ENCODE data around the gene PADI6.

PADI6 gene

DNA sequence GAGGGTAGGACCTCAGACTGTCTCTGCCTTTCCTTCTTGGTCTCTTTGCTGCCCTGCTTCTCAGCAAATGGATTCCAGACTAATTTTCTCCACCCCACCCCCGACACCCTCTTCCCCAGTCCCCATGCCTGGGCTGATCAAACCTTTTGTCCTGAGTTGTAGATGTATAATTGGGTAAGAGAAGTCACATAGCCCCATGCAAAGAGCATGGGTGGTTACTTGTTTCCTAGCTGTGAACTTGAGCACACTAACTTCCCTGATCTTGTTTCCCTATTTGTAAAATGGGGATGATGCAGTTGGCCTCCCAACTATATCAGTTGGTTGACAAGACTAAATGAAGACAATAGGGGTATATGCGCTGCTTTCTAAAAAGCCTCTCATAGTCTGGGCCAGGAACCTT, 9.2 kb downstream of the PADI6 start:
- no peaks in the 10 kb centered on the region for H3K4me1 ChIP-seq
- no peak for DNase-seq
- intact Hi-C loops (cut with DNase I; ENCODE audit: low total_unique reads) = no loop called here
- H3K27ac ChIP-seq = no peak overlapping the region
- no peaks in the 10 kb centered on the region for H3K9me3 ChIP-seq
- no peaks in the 10 kb centered on the region for H3K36me3 ChIP-seq
- H3K27me3 ChIP-seq = peaks cover 0 to 70% of the 10 kb centered on the region in 2 donors
- H3K4me3 ChIP-seq = no peak overlapping the region
- TF ChIP-seq, protein P1, sequence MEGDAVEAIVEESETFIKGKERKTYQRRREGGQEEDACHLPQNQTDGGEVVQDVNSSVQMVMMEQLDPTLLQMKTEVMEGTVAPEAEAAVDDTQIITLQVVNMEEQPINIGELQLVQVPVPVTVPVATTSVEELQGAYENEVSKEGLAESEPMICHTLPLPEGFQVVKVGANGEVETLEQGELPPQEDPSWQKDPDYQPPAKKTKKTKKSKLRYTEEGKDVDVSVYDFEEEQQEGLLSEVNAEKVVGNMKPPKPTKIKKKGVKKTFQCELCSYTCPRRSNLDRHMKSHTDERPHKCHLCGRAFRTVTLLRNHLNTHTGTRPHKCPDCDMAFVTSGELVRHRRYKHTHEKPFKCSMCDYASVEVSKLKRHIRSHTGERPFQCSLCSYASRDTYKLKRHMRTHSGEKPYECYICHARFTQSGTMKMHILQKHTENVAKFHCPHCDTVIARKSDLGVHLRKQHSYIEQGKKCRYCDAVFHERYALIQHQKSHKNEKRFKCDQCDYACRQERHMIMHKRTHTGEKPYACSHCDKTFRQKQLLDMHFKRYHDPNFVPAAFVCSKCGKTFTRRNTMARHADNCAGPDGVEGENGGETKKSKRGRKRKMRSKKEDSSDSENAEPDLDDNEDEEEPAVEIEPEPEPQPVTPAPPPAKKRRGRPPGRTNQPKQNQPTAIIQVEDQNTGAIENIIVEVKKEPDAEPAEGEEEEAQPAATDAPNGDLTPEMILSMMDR (IDR thresholded peaks at IDR 0.05) = no peak

DNA sequence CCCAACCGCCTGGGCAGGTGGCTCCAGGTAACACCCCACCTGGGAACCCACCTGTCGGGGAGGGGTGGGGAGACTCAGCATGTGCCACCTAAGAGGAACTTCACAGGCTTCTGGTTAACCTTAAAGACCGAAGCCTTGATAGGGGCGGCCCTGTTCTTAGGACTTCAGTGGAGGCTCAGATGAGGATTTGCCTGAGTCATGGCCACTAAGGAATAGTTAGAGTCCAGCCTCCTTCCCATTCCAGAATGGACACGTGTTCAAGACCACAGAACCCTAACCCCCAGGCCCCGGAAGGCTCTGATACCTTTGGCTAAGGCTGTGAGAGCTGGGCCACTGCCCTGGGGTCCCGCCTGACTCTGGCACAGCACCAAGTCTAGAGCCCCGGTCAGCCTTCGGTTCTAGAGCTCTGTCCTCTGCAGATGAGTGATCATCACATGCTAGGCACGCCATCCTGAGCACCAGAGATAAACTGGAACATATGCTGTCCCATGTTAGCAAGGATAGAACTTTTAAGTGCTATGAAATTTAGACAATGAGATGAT, 20.3 kb downstream of the PADI6 start:
- TF ChIP-seq, protein P1 (IDR thresholded peaks at IDR 0.05) = no peak
- Histone ChIP-seq H3K4me1 (no peaks in the 10 kb centered on the region), H3K36me3 (no peaks in the 10 kb centered on the region), H3K27ac (no peak overlapping the region), H3K4me3 (no peak overlapping the region), H3K27me3 (peaks cover 0 to 16% of the 10 kb centered on the region in 2 donors), H3K9me3 (no peaks in the 10 kb centered on the region)
- intact Hi-C loops (cut with DNase I; ENCODE audit: low total_unique reads) = no loop called here
- DNase-seq = no peak

DNA sequence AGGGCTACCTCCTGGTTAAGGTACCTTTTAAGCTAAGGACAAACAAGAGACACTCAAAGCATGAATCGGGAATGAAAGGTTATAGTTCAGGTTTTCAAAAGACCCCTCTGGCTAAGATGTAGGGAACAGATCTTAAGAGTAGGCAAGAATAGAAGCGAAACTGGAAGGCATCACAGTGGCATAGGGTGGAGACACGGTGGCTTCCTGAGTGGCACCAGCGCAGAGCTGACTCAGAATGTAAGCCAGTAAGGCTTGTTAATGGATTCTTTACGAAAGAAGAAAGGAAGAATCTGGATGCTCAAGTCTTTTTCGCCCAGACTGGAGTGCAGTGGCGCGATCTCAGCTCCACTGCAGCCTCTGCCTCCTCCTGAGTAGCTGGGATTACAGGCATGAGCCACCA, 21.2 kb downstream of the PADI6 start:
- H3K9me3 ChIP-seq = no peaks in the 10 kb centered on the region
- H3K27me3 ChIP-seq = peaks cover 0 to 12% of the 10 kb centered on the region in 2 donors
- no peaks in the 10 kb centered on the region for H3K36me3 ChIP-seq
- H3K27ac ChIP-seq = no peak overlapping the region
- intact Hi-C loops (cut with DNase I; ENCODE audit: low total_unique reads) = no loop called here
- no peak overlapping the region for H3K4me3 ChIP-seq
- no peak for DNase-seq
- no peaks in the 10 kb centered on the region for H3K4me1 ChIP-seq
- TF ChIP-seq, protein P1 (IDR thresholded peaks at IDR 0.05) = no peak

DNA sequence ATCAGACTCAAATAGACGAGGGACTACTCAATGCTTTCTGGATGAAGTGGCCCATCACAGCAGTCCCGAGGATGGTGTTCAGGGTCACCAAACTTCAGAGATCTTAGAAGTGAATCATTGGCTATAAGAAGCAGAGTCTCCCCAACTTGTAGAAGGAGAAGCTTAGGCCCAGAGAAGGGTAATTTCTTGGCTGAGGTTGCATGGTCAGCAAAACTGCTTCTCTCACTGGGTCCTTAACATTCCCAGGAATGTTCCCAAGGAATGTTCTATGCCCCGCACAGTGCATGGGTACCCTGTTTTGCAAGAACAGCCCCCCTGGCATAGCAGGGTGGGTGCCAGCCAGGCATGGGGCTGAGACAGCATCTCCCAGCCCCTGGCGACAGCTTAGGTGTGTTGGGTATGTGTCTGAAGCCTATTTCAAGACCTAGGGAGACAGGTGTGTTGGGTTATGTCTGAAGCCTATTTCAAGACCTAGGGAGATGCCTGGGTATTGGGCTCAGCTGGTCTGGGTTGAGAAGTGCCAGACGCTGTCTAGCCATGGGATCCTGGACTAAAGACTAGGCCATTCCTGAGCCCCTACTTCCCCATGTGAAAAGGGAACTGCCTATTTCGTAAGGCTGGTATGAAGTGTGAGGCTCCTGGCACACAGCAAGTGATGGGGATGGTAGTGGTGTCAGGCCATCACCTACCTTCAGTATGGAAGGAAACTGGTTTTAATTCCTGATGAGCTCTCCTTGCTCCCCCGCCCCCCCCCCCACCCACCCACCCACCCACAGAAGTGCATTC, 26.1 kb downstream of the PADI6 start:
- no peaks in the 10 kb centered on the region for H3K27me3 ChIP-seq
- TF ChIP-seq, protein P1 (IDR thresholded peaks at IDR 0.05) = no peak
- H3K9me3 ChIP-seq = no peaks in the 10 kb centered on the region
- intact Hi-C loops (cut with DNase I; ENCODE audit: low total_unique reads) = no loop called here
- H3K27ac ChIP-seq = no peak overlapping the region
- no peak overlapping the region for H3K4me3 ChIP-seq
- no peak for DNase-seq
- no peaks in the 10 kb centered on the region for H3K36me3 ChIP-seq
- no peaks in the 10 kb centered on the region for H3K4me1 ChIP-seq

DNA sequence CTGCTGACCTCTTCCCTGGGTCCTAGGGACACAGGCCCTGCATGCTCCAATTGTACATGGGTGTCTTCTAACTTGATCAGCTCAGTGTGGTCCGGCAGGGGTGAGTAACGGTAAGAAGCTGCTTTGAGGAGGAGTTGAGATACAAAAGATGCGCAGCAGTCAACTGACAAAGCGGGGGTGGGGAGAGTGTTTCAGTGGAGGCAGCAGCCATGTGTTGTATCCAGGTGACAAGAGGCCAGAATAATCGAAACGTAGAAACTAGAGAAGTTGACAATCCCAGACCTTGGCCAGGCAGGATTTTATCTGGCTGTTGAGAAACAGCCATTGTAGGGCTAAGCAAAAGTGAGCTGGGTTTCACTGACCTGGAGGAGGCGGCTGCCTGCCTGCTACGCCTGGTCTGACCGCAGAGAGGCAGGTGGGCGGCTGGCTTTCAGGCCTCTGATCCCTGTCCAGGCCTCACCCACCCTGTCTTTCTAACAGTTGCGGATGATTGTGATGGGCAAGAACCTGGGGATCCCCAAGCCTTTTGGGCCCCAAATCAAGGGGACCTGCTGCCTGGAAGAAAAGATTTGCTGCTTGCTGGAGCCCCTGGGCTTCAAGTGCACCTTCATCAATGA, 28.8 kb downstream of the PADI6 start:
- no peaks in the 10 kb centered on the region for H3K27me3 ChIP-seq
- no peaks in the 10 kb centered on the region for H3K9me3 ChIP-seq
- intact Hi-C loops (cut with DNase I; ENCODE audit: low total_unique reads) = no loop called here
- no peaks in the 10 kb centered on the region for H3K36me3 ChIP-seq
- DNase-seq = no peak
- TF ChIP-seq, protein P1 (IDR thresholded peaks at IDR 0.05) = no peak
- no peak overlapping the region for H3K27ac ChIP-seq
- H3K4me1 ChIP-seq = no peaks in the 10 kb centered on the region
- no peak overlapping the region for H3K4me3 ChIP-seq
